Esophagus squamous epithelium (tissue), 4 donors: Measurements from ENCODE around the gene KCNK3.

Experiments
- POLR2A ChIP-seq, 4 donors: fragments of 450-650 bp; IDR thresholded peaks; one replicate each; pipeline ENCODE4 v1.6.1; 2017; ENCODE audit warnings: antibody characterized with exemption in 4 of 4, mild to moderate bottlenecking in 4 of 4, moderate library complexity in 3 of 4
- TF ChIP-seq, protein P1 (sequence below), 6 experiments: fragments of 450-650 bp in 4 of 6; fragments of 200-600 bp in 2 of 6; sonication (generic) in 2 of 6; IDR thresholded peaks; one replicate each; pipeline ENCODE4 v1.5.1; 2016 to 2019; ENCODE audit warnings: antibody characterized with exemption in 6 of 6, mild to moderate bottlenecking in 4 of 6, moderate library complexity in 4 of 6

DNA sequence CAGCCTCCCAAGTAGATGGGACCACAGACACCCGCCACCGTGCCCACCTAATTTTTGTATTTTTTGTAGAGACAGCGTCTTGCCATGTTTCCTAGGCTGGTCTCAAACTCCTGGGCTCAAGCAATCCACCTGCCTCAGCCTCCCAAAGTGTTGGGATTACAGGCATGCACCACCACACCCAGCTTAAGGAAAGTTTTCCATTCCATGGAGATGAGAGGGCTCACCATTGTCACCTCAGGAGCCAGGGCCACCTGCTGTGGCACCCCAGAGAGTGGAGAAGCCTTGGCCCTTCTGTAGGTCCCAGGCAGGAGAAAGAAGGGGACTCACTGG lies 76.2 kb downstream of the KCNK3 start:
- TF ChIP-seq, protein P1, sequence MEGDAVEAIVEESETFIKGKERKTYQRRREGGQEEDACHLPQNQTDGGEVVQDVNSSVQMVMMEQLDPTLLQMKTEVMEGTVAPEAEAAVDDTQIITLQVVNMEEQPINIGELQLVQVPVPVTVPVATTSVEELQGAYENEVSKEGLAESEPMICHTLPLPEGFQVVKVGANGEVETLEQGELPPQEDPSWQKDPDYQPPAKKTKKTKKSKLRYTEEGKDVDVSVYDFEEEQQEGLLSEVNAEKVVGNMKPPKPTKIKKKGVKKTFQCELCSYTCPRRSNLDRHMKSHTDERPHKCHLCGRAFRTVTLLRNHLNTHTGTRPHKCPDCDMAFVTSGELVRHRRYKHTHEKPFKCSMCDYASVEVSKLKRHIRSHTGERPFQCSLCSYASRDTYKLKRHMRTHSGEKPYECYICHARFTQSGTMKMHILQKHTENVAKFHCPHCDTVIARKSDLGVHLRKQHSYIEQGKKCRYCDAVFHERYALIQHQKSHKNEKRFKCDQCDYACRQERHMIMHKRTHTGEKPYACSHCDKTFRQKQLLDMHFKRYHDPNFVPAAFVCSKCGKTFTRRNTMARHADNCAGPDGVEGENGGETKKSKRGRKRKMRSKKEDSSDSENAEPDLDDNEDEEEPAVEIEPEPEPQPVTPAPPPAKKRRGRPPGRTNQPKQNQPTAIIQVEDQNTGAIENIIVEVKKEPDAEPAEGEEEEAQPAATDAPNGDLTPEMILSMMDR (IDR thresholded peaks at IDR 0.05) = no peak
- TF ChIP-seq POLR2A (IDR thresholded peaks at IDR 0.05) = no peak
